ENCODE results near the gene HEBP2. TPM values are rescaled to one million over a fixed set of nuclear protein-coding genes. Genes with fewer than 3 reads are reported as not detected.

HEBP2 gene
- total RNA-seq, 4 donors from 2014 or later: 120 to 243 (median 185) TPM

DNA sequence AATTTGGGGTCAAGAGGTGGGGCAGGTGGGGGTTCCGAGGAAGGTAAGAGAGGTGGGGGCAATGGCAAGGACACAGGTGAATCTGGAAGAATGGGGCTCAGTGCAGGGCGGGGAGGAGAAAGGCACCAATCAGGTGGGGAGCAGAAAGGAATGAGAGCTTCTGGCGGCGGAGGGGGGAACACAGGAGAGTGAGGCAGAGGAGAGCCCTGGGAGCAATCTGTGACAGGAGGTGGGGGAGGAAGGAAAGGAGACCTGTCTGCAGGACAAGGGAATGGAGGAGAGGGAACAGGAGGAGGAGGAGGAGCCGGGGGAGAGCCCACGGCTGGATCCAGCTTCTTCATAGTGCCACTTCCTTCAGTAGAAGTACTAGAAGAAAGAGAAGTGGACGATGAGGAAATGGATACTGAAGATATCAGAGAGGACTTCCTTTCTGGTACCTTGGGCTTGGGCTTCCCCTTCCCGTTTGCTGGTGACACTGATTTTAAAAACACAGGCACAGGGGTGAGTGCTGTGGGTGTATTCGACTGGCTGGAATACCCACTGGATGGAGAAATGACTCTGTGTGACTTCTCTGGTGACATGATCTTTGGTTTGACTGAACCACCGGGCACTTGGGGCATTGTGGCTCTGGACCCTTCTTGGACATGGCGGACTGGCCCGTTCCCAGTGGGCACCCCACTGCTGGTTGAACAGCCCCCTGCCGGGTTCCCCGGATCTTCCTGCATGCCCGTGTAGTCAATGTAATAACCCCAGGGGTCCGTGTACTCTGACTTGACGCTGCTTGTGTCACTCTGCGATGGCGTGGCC is 27.4 kb downstream of the HEBP2 start:
- Histone ChIP-seq H3K27me3 (no peaks in the 10 kb centered on the region), H3K4me3 (no peak overlapping the region), H3K36me3 (peaks cover 0 to 21% (median 0%) of the 10 kb centered on the region in 3 donors), H3K9me3 (no peaks in the 10 kb centered on the region), H3K4me1 (peaks cover 0 to 6% (median 0%) of the 10 kb centered on the region in 4 donors), H3K27ac (no peak overlapping the region)
- WGBS, 2 donors: 73 to 86% methylated on average over 9 to 19 of the region's 19 CpGs
- TF ChIP-seq POLR2A (IDR thresholded peaks at IDR 0.05) (no peak), EP300 (IDR thresholded peaks at IDR 0.05) (no peak)
- TF ChIP-seq, protein P1, sequence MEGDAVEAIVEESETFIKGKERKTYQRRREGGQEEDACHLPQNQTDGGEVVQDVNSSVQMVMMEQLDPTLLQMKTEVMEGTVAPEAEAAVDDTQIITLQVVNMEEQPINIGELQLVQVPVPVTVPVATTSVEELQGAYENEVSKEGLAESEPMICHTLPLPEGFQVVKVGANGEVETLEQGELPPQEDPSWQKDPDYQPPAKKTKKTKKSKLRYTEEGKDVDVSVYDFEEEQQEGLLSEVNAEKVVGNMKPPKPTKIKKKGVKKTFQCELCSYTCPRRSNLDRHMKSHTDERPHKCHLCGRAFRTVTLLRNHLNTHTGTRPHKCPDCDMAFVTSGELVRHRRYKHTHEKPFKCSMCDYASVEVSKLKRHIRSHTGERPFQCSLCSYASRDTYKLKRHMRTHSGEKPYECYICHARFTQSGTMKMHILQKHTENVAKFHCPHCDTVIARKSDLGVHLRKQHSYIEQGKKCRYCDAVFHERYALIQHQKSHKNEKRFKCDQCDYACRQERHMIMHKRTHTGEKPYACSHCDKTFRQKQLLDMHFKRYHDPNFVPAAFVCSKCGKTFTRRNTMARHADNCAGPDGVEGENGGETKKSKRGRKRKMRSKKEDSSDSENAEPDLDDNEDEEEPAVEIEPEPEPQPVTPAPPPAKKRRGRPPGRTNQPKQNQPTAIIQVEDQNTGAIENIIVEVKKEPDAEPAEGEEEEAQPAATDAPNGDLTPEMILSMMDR (IDR thresholded peaks at IDR 0.05): no peak
- no peak for DNase-seq (ENCODE audit: low spot score in 2 of 2)

DNA sequence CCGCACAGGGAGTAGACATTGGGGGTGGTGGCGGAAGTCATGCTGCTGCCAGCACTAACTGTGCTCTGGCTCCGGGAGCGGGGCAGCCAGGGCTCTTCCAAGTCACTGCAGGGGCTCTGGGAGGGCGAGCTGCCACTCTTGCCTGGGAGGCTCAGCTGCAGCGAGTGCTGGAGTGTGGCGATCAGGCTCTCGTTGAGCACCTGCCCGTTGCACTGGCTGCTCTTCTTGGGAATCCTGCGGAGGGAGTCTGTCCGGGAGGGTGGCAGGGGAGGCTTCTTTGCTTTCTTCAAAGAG is 28.0 kb downstream of the HEBP2 start:
- peaks cover 0 to 6% (median 0%) of the 10 kb centered on the region in 4 donors for H3K4me1 ChIP-seq
- DNase-seq (ENCODE audit: low spot score in 2 of 2): no peak
- no peak overlapping the region for H3K27ac ChIP-seq
- H3K4me3 ChIP-seq: no peak overlapping the region
- TF ChIP-seq, protein P1 (IDR thresholded peaks at IDR 0.05): no peak
- TF ChIP-seq POLR2A (IDR thresholded peaks at IDR 0.05) (no peak), EP300 (IDR thresholded peaks at IDR 0.05) (no peak)
- H3K36me3 ChIP-seq: peaks cover 0 to 18% (median 0%) of the 10 kb centered on the region in 3 donors
- no peaks in the 10 kb centered on the region for H3K9me3 ChIP-seq
- no peaks in the 10 kb centered on the region for H3K27me3 ChIP-seq
- WGBS, 2 donors: 90 to 95% methylated on average over 2 to 3 of the region's 11 CpGs

GRCh38 chr6:138434096-138434495 is 30.1 kb downstream of the HEBP2 start:
- TF ChIP-seq POLR2A (IDR thresholded peaks at IDR 0.05) (no peak), EP300 (IDR thresholded peaks at IDR 0.05) (no peak)
- TF ChIP-seq, protein P1 (IDR thresholded peaks at IDR 0.05): no peak
- DNase-seq (ENCODE audit: low spot score in 2 of 2): no peak
- 70 to 71% methylated on average over 3 of the region's 3 CpGs for WGBS, 2 donors
- peaks cover 0 to 5% (median 0%) of the 10 kb centered on the region in 4 donors for H3K4me1 ChIP-seq
- no peak overlapping the region for H3K27ac ChIP-seq
- no peaks in the 10 kb centered on the region for H3K27me3 ChIP-seq
- no peaks in the 10 kb centered on the region for H3K9me3 ChIP-seq
- H3K36me3 ChIP-seq: peaks cover 0 to 18% (median 0%) of the 10 kb centered on the region in 3 donors
- no peak overlapping the region for H3K4me3 ChIP-seq

GRCh38 chr6:138434925-138435324 is 30.9 kb downstream of the HEBP2 start:
- Histone ChIP-seq H3K9me3 (no peaks in the 10 kb centered on the region), H3K27me3 (no peaks in the 10 kb centered on the region), H3K27ac (no peak overlapping the region), H3K36me3 (peaks cover 0 to 18% (median 0%) of the 10 kb centered on the region in 3 donors), H3K4me1 (no peaks in the 10 kb centered on the region), H3K4me3 (no peak overlapping the region)
- no peak for TF ChIP-seq EP300 (IDR thresholded peaks at IDR 0.05)
- no peak for TF ChIP-seq POLR2A (IDR thresholded peaks at IDR 0.05)
- TF ChIP-seq, protein P1 (IDR thresholded peaks at IDR 0.05): no peak
- DNase-seq (ENCODE audit: low spot score in 2 of 2): no peak
- WGBS, 2 donors: 50 to 58% methylated on average over 4 of the region's 4 CpGs

- no peaks in the 10 kb centered on the region for H3K4me1 ChIP-seq
- no peaks in the 10 kb centered on the region for H3K9me3 ChIP-seq
- no peaks in the 10 kb centered on the region for H3K27me3 ChIP-seq
- H3K36me3 ChIP-seq: peaks cover 0 to 6% (median 0%) of the 10 kb centered on the region in 3 donors
- WGBS, 2 donors: 74 to 83% methylated on average over 7 of the region's 7 CpGs
- no peak overlapping the region for H3K4me3 ChIP-seq
- TF ChIP-seq, protein P1 (IDR thresholded peaks at IDR 0.05): no peak
- TF ChIP-seq POLR2A (IDR thresholded peaks at IDR 0.05): no peak
- TF ChIP-seq EP300 (IDR thresholded peaks at IDR 0.05): no peak
- H3K27ac ChIP-seq: no peak overlapping the region
- DNase-seq (ENCODE audit: low spot score in 2 of 2): no peak
These were observed 35.5 kb downstream of the HEBP2 start for GRCh38 chr6:138439546-138439945.

All from tibial nerve (tissue), 4 donors.